WTC11 (cell line): Measurements from ENCODE around the gene GMEB2. TPM values are rescaled to one million over a fixed set of nuclear protein-coding genes. Genes with fewer than 3 reads are reported as not detected.
A peak's percentile ranks its signal among the peaks of the same experiment; 100 is the strongest.

ENCODE experiments used
- ATAC-seq: fragments of 200-7000 bp; cut with Tn5 transposase; 2 replicates; pipeline ENCODE4 v1.10.0; 2021; ENCODE audit warnings: mild to moderate bottlenecking, moderate library complexity
- CTCF ChIA-PET: fragments of 300-600 bp; sonication (Branson Sonifier 250); formaldehyde crosslinking; loops from one replicate; lab custom pipeline; 2021; ENCODE audit warnings: antibody characterized with exemption; lab: Charles Lee
- POLR2A ChIA-PET: fragments of 350-600 bp; sonication (Branson Sonifier 250); formaldehyde crosslinking; loops from one replicate; lab custom pipeline; 2021; ENCODE audit warnings: antibody characterized with exemption; lab: Charles Lee
- DNase-seq: peaks from one replicate; pipeline ENCODE4 v3.0.0; 2021; ENCODE audit warnings: low spot score
- H3K27ac Mint-ChIP-seq: 2 replicates; pipeline ENCODE4 v1.8.0; 2021; ENCODE audit warnings: mixed read lengths
- H3K27me3 Mint-ChIP-seq: 2 replicates; pipeline ENCODE4 v1.8.0; 2021; ENCODE audit warnings: low read depth, mild to moderate bottlenecking, moderate library complexity, mixed read lengths
- H3K36me3 Mint-ChIP-seq: 2 replicates; pipeline ENCODE4 v1.8.0; 2021; ENCODE audit warnings: mixed read lengths
- H3K4me1 Mint-ChIP-seq: 2 replicates; pipeline ENCODE4 v1.8.0; 2022; ENCODE audit warnings: mixed read lengths
- H3K4me3 Mint-ChIP-seq: 2 replicates; pipeline ENCODE4 v1.8.0; 2021; ENCODE audit warnings: mild to moderate bottlenecking, moderate library complexity, mixed read lengths
- H3K9me3 Mint-ChIP-seq: 2 replicates; pipeline ENCODE4 v1.8.0; 2021; ENCODE audit warnings: mixed read lengths
- AR ChIP-seq: fragments of 250-450 bp; sonication (Bioruptor Pico); IDR thresholded peaks from 2 replicates; pipeline ENCODE4 v1.9.0; 2021; ENCODE audit warnings: mild to moderate bottlenecking
- ARID4B ChIP-seq: sonication (generic); formaldehyde crosslinking; IDR thresholded peaks from 2 replicates; pipeline ENCODE4 v1.8.0; 2023; ENCODE audit warnings: missing genetic modification reagents, mild to moderate bottlenecking, borderline replicate concordance
- ATF6 ChIP-seq: sonication (generic); formaldehyde crosslinking; IDR thresholded peaks from 2 replicates; pipeline ENCODE4 v1.8.1; 2023; ENCODE audit warnings: mild to moderate bottlenecking, missing genetic modification reagents
- E2F4 ChIP-seq: sonication (generic); formaldehyde crosslinking; IDR thresholded peaks from 2 replicates; pipeline ENCODE4 v1.8.1; 2022; ENCODE audit warnings: low read depth, mild to moderate bottlenecking, moderate library complexity, missing genetic modification reagents, borderline replicate concordance
- ESRRA ChIP-seq: sonication (generic); formaldehyde crosslinking; IDR thresholded peaks from 2 replicates; pipeline ENCODE4 v1.8.1; 2022; ENCODE audit warnings: mild to moderate bottlenecking, missing genetic modification reagents, borderline replicate concordance
- HMGA2 ChIP-seq: fragments of 250-450 bp; sonication (Bioruptor Pico); IDR thresholded peaks from 2 replicates; pipeline ENCODE4 v1.4.0; 2021; ENCODE audit warnings: mild to moderate bottlenecking, moderate library complexity
- IRF1 ChIP-seq: sonication (generic); formaldehyde crosslinking; IDR thresholded peaks from 2 replicates; pipeline ENCODE4 v1.8.0; 2023; ENCODE audit warnings: missing genetic modification reagents
- MAX ChIP-seq: sonication (generic); formaldehyde crosslinking; IDR thresholded peaks from 2 replicates; pipeline ENCODE4 v1.8.0; 2022; ENCODE audit warnings: mild to moderate bottlenecking, missing genetic modification reagents
- MLX ChIP-seq: sonication (generic); formaldehyde crosslinking; IDR thresholded peaks from 2 replicates; pipeline ENCODE4 v1.8.1; 2023; ENCODE audit warnings: mild to moderate bottlenecking, missing genetic modification reagents, moderate library complexity
- MXD4 ChIP-seq: fragments of 250-450 bp; sonication (Bioruptor Pico); IDR thresholded peaks from 2 replicates; pipeline ENCODE4 v1.8.0; 2021; ENCODE audit warnings: mild to moderate bottlenecking, moderate library complexity, borderline replicate concordance
- NR3C1 ChIP-seq: sonication (generic); formaldehyde crosslinking; conservative IDR thresholded peaks from 2 replicates; pipeline ENCODE4 v1.8.1; 2023; ENCODE audit warnings: low read depth, mild to moderate bottlenecking, missing genetic modification reagents
- STAT6 ChIP-seq: sonication (generic); formaldehyde crosslinking; conservative IDR thresholded peaks from 2 replicates; pipeline ENCODE4 v1.8.1; 2023; ENCODE audit warnings: mild to moderate bottlenecking, low read depth, missing genetic modification reagents, moderate library complexity
- ZNF317 ChIP-seq: sonication (generic); formaldehyde crosslinking; IDR thresholded peaks from 2 replicates; pipeline ENCODE4 v1.8.1; 2023; ENCODE audit warnings: low read depth, mild to moderate bottlenecking, moderate library complexity, missing genetic modification reagents, borderline replicate concordance
- ZNF396 ChIP-seq: fragments of 250-450 bp; sonication (Bioruptor Pico); IDR thresholded peaks from 2 replicates; pipeline ENCODE4 v1.8.0; 2021; ENCODE audit warnings: mild to moderate bottlenecking, moderate library complexity, borderline replicate concordance
- total RNA-seq: library from RNA; stranded (reverse); gene quantifications from 3 replicates; pipeline ENCODE4 v1.2.3, GENCODE V29; 2021
- TF ChIP-seq, protein P1 (sequence below): sonication (generic); formaldehyde crosslinking; IDR thresholded peaks from 2 replicates; pipeline ENCODE4 v1.8.1; 2022; ENCODE audit warnings: mild to moderate bottlenecking, moderate library complexity, missing genetic modification reagents
- TF ChIP-seq, protein P2 (sequence below): fragments of 250-450 bp; sonication (Bioruptor Pico); conservative IDR thresholded peaks from 2 replicates; pipeline ENCODE4 v1.9.0; 2021; ENCODE audit warnings: mild to moderate bottlenecking

GMEB2 gene
- total RNA-seq, 1 experiment from 2014 or later, result 14.8 TPM

DNA sequence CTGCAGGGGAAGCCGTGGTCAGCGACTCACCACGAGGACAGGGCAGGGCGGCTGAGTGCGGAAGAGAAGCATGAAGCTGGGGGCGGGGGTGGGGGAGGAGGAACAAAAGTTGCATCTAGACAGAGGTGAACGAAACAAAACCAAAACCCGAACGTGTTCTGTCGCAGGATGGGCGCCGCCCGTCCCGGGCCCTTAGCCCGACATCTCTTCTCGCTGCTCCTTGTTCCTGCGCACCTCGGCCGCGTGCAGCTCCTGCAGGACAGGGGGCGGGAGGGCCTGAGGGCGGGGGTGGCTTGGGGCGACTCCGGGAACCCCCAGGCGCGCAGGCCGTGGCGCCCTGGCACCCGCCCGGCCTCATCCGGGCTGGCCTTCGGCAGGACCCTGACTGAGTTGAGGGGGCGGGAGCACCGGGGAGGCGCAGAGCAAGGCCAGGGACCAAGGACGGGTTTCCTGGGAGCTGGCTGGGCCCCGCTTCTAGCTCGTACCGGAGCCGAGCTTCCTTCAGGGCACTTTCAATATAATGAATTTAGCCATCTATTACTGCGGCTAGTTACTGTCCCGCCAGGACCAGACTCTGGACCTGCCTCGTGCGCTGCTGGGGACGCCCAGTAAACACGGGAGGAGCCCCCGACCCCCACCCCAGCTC is 14.4 kb upstream of the GMEB2 start:
- ATAC-seq, result peak; percentile 19
- H3K4me3 Mint-ChIP-seq, result no peak overlapping the region
- peaks cover 9% of the 10 kb centered on the region for H3K4me1 Mint-ChIP-seq
- no peak for DNase-seq
- no peaks in the 10 kb centered on the region for H3K9me3 Mint-ChIP-seq
- H3K27ac Mint-ChIP-seq, result no peak overlapping the region
- no peaks in the 10 kb centered on the region for H3K36me3 Mint-ChIP-seq
- CTCF ChIA-PET, result interaction anchor here (0.6 to 2.7 kb wide), 41 partner anchors 10 to 339 kb away, joined by 3 to 81 read pairs (median 5); partner anchors contain the start of genes ARFRP1, FNDC11, GMEB2 and HELZ2
- POLR2A ChIA-PET, result interaction anchor here (0.6 to 2.3 kb wide), 11 partner anchors 11 to 300 kb away, joined by 3 to 23 read pairs (median 4); partner anchors contain the start of genes DNAJC5, GMEB2, HELZ2 and RTEL1
- no peaks in the 10 kb centered on the region for H3K27me3 Mint-ChIP-seq
- no peak for TF ChIP-seq NR3C1
- TF ChIP-seq ARID4B (CRISPR knock-in tag), result no peak
- no peak for TF ChIP-seq ATF6 (CRISPR knock-in tag)
- TF ChIP-seq ZNF396 (CRISPR knock-in tag), result no peak
- no peak for TF ChIP-seq MXD4 (CRISPR knock-in tag)
- TF ChIP-seq E2F4 (CRISPR knock-in tag), result no peak
- TF ChIP-seq STAT6, result no peak
- TF ChIP-seq HMGA2 (CRISPR knock-in tag), result no peak
- TF ChIP-seq MLX (CRISPR knock-in tag), result no peak
- TF ChIP-seq IRF1 (CRISPR knock-in tag), result no peak
- TF ChIP-seq, protein P1, sequence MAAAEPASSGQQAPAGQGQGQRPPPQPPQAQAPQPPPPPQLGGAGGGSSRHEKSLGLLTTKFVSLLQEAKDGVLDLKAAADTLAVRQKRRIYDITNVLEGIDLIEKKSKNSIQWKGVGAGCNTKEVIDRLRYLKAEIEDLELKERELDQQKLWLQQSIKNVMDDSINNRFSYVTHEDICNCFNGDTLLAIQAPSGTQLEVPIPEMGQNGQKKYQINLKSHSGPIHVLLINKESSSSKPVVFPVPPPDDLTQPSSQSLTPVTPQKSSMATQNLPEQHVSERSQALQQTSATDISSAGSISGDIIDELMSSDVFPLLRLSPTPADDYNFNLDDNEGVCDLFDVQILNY (CRISPR knock-in tag), result no peak; the same call in 1 of the 2 replicates
- TF ChIP-seq MAX (CRISPR knock-in tag), result no peak
- TF ChIP-seq, protein P2, sequence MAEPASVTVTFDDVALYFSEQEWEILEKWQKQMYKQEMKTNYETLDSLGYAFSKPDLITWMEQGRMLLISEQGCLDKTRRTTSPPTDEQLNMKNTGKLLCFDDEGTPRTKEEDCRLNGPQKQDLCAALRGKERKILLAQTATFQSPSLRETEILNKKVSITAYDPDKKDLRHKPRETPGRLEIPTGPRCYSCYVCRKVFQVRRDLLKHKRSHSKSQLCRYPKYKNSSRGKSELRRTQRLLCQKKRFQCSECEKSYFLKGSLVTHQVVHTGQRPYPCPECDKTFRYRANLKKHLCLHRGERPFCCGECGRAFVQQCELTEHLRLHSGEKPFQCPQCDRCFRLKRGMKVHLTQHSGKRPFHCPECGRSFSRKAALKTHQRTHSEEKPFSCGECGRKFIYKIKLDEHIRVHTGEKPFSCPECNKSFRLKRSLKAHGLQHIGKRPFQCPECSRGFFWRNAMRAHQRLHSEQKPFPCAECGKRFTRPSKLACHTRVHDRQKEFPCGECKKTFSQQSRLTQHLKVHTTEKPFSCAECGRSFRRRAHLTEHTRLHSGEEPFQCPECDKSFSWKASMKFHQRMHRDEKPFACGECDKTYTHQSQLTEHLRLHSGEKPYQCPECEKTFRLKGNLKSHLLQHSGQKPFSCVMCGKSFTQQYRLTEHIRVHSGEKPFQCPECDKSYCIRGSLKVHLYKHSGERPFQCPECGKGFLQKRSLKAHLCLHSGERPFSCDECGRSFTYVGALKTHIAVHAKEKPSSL (CRISPR knock-in tag), result no peak
- TF ChIP-seq AR, result no peak
- no peak for TF ChIP-seq ESRRA (CRISPR knock-in tag)
- TF ChIP-seq ZNF317 (CRISPR knock-in tag), result no peak
